PC-3 (cell line): ENCODE data around the gene PPP2R3B. TPM values are rescaled to one million over a fixed set of nuclear protein-coding genes. Genes with fewer than 3 reads are reported as not detected.
A peak's percentile ranks its signal among the peaks of the same experiment; 100 is the strongest.

Source experiments
- ATAC-seq: fragments of 200-7000 bp; cut with Tn5 transposase; 2 replicates; pipeline ENCODE4 v1.9.1; 2020; ENCODE audit warnings: mild to moderate bottlenecking, moderate library complexity
- BruUV-seq: library from RNA; stranded (reverse); fragments of 400-500 nt; replicated peaks from 2 replicates; lab custom pipeline; 2021; lab: Mats Ljungman, UMichigan
- CTCF ChIA-PET: fragments of 300-600 bp; sonication (Branson Sonifier 250); formaldehyde crosslinking; loops from one replicate; lab custom pipeline; 2022; ENCODE audit warnings: antibody characterized with exemption; lab: Charles Lee
- POLR2A ChIA-PET: fragments of 300-600 bp; sonication (Branson Sonifier 250); formaldehyde crosslinking; loops from one replicate; lab custom pipeline; 2022; ENCODE audit warnings: antibody characterized with exemption; ENCODE audit not compliant: unreplicated experiment; lab: Charles Lee
- DNase-seq: peaks from one replicate; pipeline ENCODE4 v3.0.0-alpha.2; 2015
- H2AFZ ChIP-seq: fragments of 300-600 bp; sonication (generic); 2 replicates; pipeline ENCODE4 v1.6.0; 2016; ENCODE audit warnings: antibody characterized with exemption, low read length
- H3F3A ChIP-seq: fragments of 300-600 bp; sonication (generic); one replicate; pipeline ENCODE4 v1.6.0; 2017; ENCODE audit warnings: antibody characterized with exemption, low read length, control low read depth, mild to moderate bottlenecking; ENCODE audit not compliant: unreplicated experiment
- H3K27ac ChIP-seq: fragments of 300-600 bp; sonication (generic); 2 replicates; pipeline ENCODE4 v1.5.1; 2016; ENCODE audit warnings: mild to moderate bottlenecking, low read length
- H3K27me3 ChIP-seq: fragments of 300-600 bp; sonication (generic); 2 replicates; pipeline ENCODE4 v1.6.1; 2016; ENCODE audit warnings: low read length, mixed read lengths
- H3K36me3 ChIP-seq: fragments of 300-600 bp; sonication (generic); 2 replicates; pipeline ENCODE4 v1.6.1; 2016; ENCODE audit warnings: low read depth, mixed run types, low read length, mixed read lengths
- H3K4me1 ChIP-seq: fragments of 300-600 bp; sonication (generic); 2 replicates; pipeline ENCODE4 v1.5.1; 2016; ENCODE audit warnings: low read length; ENCODE audit not compliant: insufficient read depth
- H3K4me2 ChIP-seq: fragments of 300-600 bp; sonication (generic); 2 replicates; pipeline ENCODE4 v1.6.0; 2016; ENCODE audit warnings: low read length
- H3K4me3 ChIP-seq: fragments of 300-600 bp; sonication (generic); 2 replicates; pipeline ENCODE4 v1.5.1; 2016; ENCODE audit warnings: mild to moderate bottlenecking, low read length, mixed read lengths
- H3K79me2 ChIP-seq: fragments of 300-600 bp; sonication (generic); 2 replicates; pipeline ENCODE4 v1.6.1; 2017; ENCODE audit warnings: low read length, mixed read lengths
- H3K9ac ChIP-seq: fragments of 300-600 bp; sonication (generic); 2 replicates; pipeline ENCODE4 v1.6.0; 2016; ENCODE audit warnings: mild to moderate bottlenecking, low read length
- H3K9me2 ChIP-seq: fragments of 300-600 bp; sonication (generic); replicated peaks from 2 replicates; pipeline ENCODE4 v1.6.1; 2016; ENCODE audit warnings: mixed run types, low read length, mixed read lengths
- H3K9me3 ChIP-seq: fragments of 300-600 bp; sonication (generic); 2 replicates; pipeline ENCODE4 v1.6.1; 2016; ENCODE audit warnings: low read length, mixed read lengths
- H4K20me1 ChIP-seq: fragments of 300-600 bp; sonication (generic); 2 replicates; pipeline ENCODE4 v1.6.1; 2016; ENCODE audit warnings: low read length, mixed read lengths
- CTCF ChIP-seq: fragments of 300-600 bp; sonication (generic); conservative IDR thresholded peaks from 2 replicates; pipeline ENCODE4 v1.5.1; 2017; ENCODE audit warnings: antibody characterized with exemption, low read depth, mild to moderate bottlenecking, low read length
- EZH2 ChIP-seq: fragments of 300-600 bp; sonication (generic); IDR thresholded peaks from one replicate; pipeline ENCODE4 v1.6.1; 2017; ENCODE audit warnings: antibody characterized with exemption, mild to moderate bottlenecking, low read length; ENCODE audit not compliant: unreplicated experiment
- EZH2phosphoT487 ChIP-seq: fragments of 300-600 bp; sonication (generic); IDR thresholded peaks from 2 replicates; pipeline ENCODE4 v1.6.1; 2018; ENCODE audit warnings: mild to moderate bottlenecking, antibody characterized with exemption, low read length, borderline replicate concordance
- intact Hi-C: fragments of 100-400 bp; cut with micrococcal nuclease; formaldehyde crosslinking; loops from 2 replicates; pipeline ENCODE4 v1.9.0; 2023
- total RNA-seq: library from RNA; depleted of rRNA; stranded (reverse); fragments of >200 nt; gene quantifications from 2 replicates; pipeline ENCODE4 v1.2.3, GENCODE V29; 2014

PPP2R3B gene
- total RNA-seq, 1 experiment from 2014 or later: 35.4 TPM

DNA sequence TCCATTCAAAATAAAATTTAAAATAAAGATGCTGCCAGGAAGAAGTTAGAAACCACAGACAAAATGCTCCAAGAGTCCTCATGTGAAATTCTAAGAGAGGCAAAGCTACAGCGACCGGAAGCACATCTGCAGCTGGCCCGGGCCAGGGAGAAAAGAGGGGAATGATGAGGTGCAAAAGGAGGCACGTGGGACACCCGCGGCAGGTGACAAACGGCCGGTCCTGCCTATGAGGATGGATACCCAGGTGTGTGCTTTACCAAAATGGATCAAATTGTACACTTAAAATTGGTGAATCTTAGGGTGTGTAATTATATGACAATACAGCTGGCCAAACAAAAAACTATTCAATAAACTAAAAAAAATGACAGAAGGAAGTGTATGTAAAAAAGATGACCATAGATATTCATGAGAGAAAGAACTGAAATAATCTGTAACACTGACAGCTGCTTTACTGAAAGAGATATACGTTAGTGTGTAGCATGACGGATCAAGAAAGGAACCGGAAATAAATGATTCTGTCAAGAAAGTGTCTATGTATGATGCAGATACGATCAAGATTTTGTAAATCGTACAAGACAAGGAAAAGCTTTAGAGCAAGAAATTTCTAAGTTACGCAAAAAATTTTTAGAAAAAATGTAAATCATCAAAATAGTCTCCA lies 29.5 kb downstream of the PPP2R3B start:
- no TSS peak for BruUV-seq

GRCh38 chrX:356385-357034 lies 30.2 kb downstream of the PPP2R3B start:
- POLR2A ChIA-PET: no interaction called here
- no peaks in the 10 kb centered on the region for H3K27me3 ChIP-seq

More for the DNA sequence above, 29.5 kb downstream of the PPP2R3B start:
- Histone ChIP-seq H4K20me1 (no peaks in the 10 kb centered on the region), H3K27ac (no peak overlapping the region), H2AFZ (0 out of 2 replicates have a peak overlapping the region, but pooled peaks have one; percentile 13), H3K9me3 (no peaks in the 10 kb centered on the region), H3K9me2 (no peaks in the 10 kb centered on the region), H3K27me3 (no peaks in the 10 kb centered on the region), H3K79me2 (0 out of 2 replicates have a peak, but pooled peaks cover 8% of the 10 kb centered on the region), H3K4me1 (peaks cover 8% of the 10 kb centered on the region), H3K36me3 (peaks cover 13% of the 10 kb centered on the region), H3K4me3 (no peak overlapping the region), H3K4me2 (no peak overlapping the region), H3K9ac (no peak overlapping the region), H3F3A (no peaks in the 10 kb centered on the region)
- ChIA-PET CTCF (no interaction called here), POLR2A (no interaction called here)
- ATAC-seq (no peak), DNase-seq (no peak)
- TF ChIP-seq CTCF (no peak), EZH2 (no peak), EZH2phosphoT487 (no peak)
- intact Hi-C loops: no loop called here

More at GRCh38 chrX:356385-357034, 30.2 kb downstream of the PPP2R3B start:
- Histone ChIP-seq H3K9me2 (no peaks in the 10 kb centered on the region), H3K36me3 (peaks cover 13% of the 10 kb centered on the region), H4K20me1 (no peaks in the 10 kb centered on the region), H3K9ac (no peak overlapping the region), H3K4me3 (no peak overlapping the region), H3K79me2 (0 out of 2 replicates have a peak, but pooled peaks cover 8% of the 10 kb centered on the region), H3F3A (no peaks in the 10 kb centered on the region), H3K27ac (no peak overlapping the region), H3K4me1 (peaks cover 8% of the 10 kb centered on the region), H3K9me3 (no peaks in the 10 kb centered on the region), H3K4me2 (no peak overlapping the region), H2AFZ (no peak overlapping the region)
- TF ChIP-seq EZH2 (no peak), EZH2phosphoT487 (no peak), CTCF (no peak)
- no TSS peak for BruUV-seq
- CTCF ChIA-PET: no interaction called here
- intact Hi-C loops: no loop called here
- DNase-seq (peak; percentile 40), ATAC-seq (peak; percentile 70)
